Tibial nerve (tissue), 4 donors: ENCODE data around the gene COL4A1. TPM values are rescaled to one million over a fixed set of nuclear protein-coding genes. Genes with fewer than 3 reads are reported as not detected.
A peak's percentile ranks its signal among the peaks of the same experiment; 100 is the strongest.

ENCODE experiments used
- DNase-seq, 2 donors: peaks; one replicate each; pipeline ENCODE4 v3.0.0-alpha.2; 2019; ENCODE audit warnings: low spot score in 2 of 2
- H3K27ac ChIP-seq, 4 donors: fragments of 200-600 bp; sonication (generic) in 3 of 4; one replicate each; pipeline ENCODE4 v1.5.1; 2017 to 2019; ENCODE audit warnings: mild to moderate bottlenecking in 1 of 4
- H3K27me3 ChIP-seq, 2 donors: fragments of 200-600 bp; sonication (generic) in 1 of 2; one replicate each; pipeline versions ENCODE4 v1.5.1 to v1.6.0; 2017 to 2019
- H3K36me3 ChIP-seq, 3 donors: fragments of 200-600 bp; sonication (generic); one replicate each; pipeline ENCODE4 v1.5.1; 2018 to 2019
- H3K4me1 ChIP-seq, 4 donors: fragments of 200-600 bp; sonication (generic) in 3 of 4; one replicate each; pipeline ENCODE4 v1.5.1; 2017 to 2019
- H3K4me3 ChIP-seq, 4 donors: fragments of 200-600 bp; sonication (generic) in 3 of 4; one replicate each; pipeline ENCODE4 v1.5.1; 2017 to 2019; ENCODE audit warnings: mild to moderate bottlenecking in 1 of 4, moderate library complexity in 1 of 4
- H3K9me3 ChIP-seq, 4 donors: fragments of 200-600 bp; sonication (generic) in 3 of 4; one replicate each; pipeline ENCODE4 v1.5.1; 2017 to 2019
- EP300 ChIP-seq, 2 donors: sonication (generic); formaldehyde crosslinking; IDR thresholded peaks; one replicate each; pipeline ENCODE4 v1.6.1; 2017; ENCODE audit warnings: antibody characterized with exemption in 2 of 2, mild to moderate bottlenecking in 1 of 2
- POLR2A ChIP-seq, 2 donors: fragments of 450-650 bp; IDR thresholded peaks; one replicate each; pipeline ENCODE4 v1.6.1; 2017; ENCODE audit warnings: antibody characterized with exemption in 2 of 2, mild to moderate bottlenecking in 2 of 2, moderate library complexity in 2 of 2
- WGBS, 2 donors: methylation state at CpG; one replicate each; pipeline ENCODE4 v1.1.5; 2018; 5-methylcytosine and 5-hydroxymethylcytosine counted together
- total RNA-seq, 4 donors: library from RNA; depleted of rRNA; stranded (reverse); fragments of >200 nt; gene quantifications; one replicate each; pipeline ENCODE4 v1.1.0, GENCODE V29; 2016
- TF ChIP-seq, protein P1 (sequence below), 5 experiments: fragments of 200-600 bp in 3 of 5; fragments of 450-650 bp in 2 of 5; sonication (generic) in 3 of 5; IDR thresholded peaks; one replicate each; pipeline ENCODE4 v1.5.1; 2016 to 2019; ENCODE audit warnings: antibody characterized with exemption in 5 of 5, mild to moderate bottlenecking in 3 of 5, moderate library complexity in 2 of 5

Gene COL4A1
- total RNA-seq, 4 donors from 2014 or later, result 385 to 583 (median 526) TPM

DNA sequence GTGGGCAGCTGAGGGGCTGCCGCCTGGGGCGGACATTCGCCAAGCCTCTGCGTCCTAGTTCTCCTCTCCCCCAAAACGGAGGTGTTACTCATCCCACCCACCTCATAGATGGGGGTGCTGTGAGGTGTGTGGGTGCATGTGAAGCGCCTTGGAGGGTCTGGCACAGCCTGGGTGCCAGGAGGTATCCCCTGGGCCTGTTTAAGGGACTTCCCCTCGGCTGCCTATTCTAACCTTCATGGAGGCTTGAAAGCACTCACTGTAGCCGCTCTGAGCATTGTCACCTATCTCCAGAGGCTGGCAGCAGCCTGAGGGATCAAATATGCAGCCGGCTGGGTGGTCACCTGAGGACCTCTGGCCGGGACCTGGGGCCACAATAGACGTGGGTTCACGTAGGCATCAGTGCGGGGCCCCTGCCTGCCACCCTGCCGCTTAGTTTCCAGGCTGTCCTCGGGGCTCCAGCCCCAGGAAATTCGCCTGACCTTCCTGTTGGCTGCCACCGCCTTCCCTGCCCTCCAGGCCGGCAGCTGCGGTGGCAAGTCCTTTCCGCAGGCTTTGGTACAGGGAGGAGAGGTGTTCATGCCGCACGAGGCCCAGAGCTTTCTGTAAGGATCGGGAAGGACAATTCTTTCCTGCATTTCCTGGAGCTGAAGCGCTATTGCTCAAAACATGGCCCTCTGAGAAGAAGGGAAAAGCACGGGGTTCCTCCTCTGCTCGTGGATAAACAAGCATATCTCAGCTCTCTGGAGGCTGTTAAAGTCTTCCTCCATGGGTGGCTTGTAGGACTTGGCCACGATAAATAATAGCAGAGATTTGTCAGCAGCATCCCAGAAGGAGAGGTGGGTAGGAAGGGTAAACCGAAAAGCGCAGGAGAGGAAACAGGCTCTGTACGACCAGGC lies 4.7 kb upstream of the COL4A1 start:
- H3K36me3 ChIP-seq, result peaks cover 0 to 14% (median 0%) of the 10 kb centered on the region in 3 donors
- TF ChIP-seq, protein P1, sequence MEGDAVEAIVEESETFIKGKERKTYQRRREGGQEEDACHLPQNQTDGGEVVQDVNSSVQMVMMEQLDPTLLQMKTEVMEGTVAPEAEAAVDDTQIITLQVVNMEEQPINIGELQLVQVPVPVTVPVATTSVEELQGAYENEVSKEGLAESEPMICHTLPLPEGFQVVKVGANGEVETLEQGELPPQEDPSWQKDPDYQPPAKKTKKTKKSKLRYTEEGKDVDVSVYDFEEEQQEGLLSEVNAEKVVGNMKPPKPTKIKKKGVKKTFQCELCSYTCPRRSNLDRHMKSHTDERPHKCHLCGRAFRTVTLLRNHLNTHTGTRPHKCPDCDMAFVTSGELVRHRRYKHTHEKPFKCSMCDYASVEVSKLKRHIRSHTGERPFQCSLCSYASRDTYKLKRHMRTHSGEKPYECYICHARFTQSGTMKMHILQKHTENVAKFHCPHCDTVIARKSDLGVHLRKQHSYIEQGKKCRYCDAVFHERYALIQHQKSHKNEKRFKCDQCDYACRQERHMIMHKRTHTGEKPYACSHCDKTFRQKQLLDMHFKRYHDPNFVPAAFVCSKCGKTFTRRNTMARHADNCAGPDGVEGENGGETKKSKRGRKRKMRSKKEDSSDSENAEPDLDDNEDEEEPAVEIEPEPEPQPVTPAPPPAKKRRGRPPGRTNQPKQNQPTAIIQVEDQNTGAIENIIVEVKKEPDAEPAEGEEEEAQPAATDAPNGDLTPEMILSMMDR (IDR thresholded peaks at IDR 0.05), result no peak
- TF ChIP-seq EP300 (IDR thresholded peaks at IDR 0.05) (peak in 1 of 2 donors; percentile 24), POLR2A (IDR thresholded peaks at IDR 0.05) (no peak)
- H3K9me3 ChIP-seq, result no peaks in the 10 kb centered on the region
- H3K4me3 ChIP-seq, result peak overlapping the region in 3 of 4 donors; percentile 8 to 96 (median 23)
- whole genome bisulfite sequencing, 2 donors, result 54 to 58% methylated on average over 21 to 30 of the region's 30 CpGs
- H3K27me3 ChIP-seq, result no peaks in the 10 kb centered on the region
- no peak for DNase-seq
- H3K4me1 ChIP-seq, result peaks cover 0 to 73% (median 42%) of the 10 kb centered on the region in 4 donors
- peak overlapping the region; percentile 41 to 98 (median 80) for H3K27ac ChIP-seq

DNA sequence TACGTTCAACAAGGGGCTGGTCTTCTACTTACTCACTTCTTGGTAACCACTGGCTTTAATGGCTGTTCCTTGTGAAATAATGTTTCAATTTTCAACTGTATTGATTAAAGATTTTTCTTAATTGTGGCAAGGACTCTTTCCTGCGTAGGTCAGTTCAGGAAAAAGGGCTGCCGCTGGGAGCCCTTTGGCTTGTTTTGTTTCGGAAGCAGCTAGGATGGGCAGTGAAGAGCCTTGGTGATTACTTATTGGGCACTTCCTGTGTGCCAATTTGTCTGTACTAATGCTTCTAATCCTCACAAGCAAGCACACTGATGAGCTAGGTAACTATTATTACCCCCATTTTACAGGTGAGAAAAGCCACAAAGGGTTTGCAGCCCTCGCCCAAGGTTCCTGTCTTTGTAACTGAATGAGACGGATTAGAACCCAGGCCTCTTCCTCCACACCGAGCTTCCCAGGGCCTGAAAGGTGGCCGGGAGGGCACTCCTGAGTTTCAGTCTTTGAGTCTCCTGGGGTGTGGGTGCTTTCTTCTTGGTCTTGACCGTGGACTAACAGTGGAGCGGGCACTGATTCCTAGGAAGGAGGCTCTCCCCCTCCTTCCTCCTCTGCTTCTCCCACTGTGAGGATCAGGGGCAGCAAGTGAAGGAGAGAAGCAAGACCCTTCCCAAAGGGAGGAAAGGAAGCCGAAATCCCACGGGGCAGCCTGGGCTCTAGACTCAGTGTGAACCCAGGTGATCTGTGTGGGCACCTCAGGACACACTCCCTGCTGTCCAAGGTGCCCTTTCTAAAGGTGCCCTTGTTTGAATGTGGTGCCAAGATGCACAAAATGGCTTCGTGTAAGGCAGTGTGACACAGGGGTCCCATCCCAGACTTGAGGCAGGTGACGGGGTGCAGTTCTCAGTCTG lies 3.8 kb upstream of the COL4A1 start:
- TF ChIP-seq, protein P1 (IDR thresholded peaks at IDR 0.05), result no peak
- TF ChIP-seq POLR2A (IDR thresholded peaks at IDR 0.05), result no peak
- TF ChIP-seq EP300 (IDR thresholded peaks at IDR 0.05), result no peak
- H3K9me3 ChIP-seq, result no peaks in the 10 kb centered on the region
- H3K36me3 ChIP-seq, result peaks cover 0 to 9% (median 0%) of the 10 kb centered on the region in 3 donors
- DNase-seq, result no peak
- H3K4me1 ChIP-seq, result peaks cover 0 to 64% (median 42%) of the 10 kb centered on the region in 4 donors
- WGBS, 2 donors, result 61 to 69% methylated on average over 14 of the region's 14 CpGs
- H3K4me3 ChIP-seq, result peak overlapping the region in 3 of 4 donors; percentile 8 to 96 (median 94)
- H3K27me3 ChIP-seq, result no peaks in the 10 kb centered on the region
- peak overlapping the region in 3 of 4 donors; percentile 41 to 98 (median 97) for H3K27ac ChIP-seq

DNA sequence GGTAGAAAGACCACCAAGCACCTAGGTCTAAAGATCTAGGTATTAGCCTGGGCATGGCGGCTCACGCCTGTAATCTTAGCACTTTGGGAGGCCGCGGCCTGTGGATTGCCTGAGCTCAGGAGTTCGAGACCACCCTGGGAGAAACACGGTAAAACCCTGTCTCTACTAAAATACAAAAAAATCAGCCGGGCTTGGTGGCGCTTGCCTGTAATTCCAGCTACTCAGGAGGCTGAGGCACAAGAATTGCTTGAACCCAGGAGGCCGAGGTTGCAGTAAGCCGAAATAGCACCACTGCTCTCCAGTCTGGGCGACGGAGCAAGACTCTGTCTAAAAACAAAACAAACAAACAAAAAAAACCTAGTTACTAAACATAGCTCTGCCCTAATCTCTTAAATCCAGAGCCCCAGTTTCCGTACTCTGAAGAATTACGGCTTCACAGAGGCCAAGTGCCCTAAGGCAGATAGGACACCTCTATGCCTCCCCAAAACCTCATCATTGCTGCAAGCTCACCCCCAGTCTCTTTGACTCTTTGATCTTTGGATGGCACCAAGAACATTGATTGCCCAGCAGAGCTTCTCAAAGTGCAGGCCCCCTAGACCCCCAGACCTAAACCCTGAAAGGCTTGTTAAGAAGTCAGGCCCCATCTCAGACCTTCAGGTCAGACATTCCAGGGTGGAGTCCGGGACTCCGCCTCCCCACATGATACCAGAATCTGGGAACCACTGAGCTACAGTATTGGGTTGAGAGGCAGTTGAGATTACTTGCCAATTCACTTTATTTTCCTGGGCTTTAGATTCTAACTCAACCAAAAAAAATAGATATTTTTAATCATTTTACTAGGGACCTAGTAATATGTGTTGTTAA lies 2.9 kb upstream of the COL4A1 start:
- H3K27me3 ChIP-seq, result no peaks in the 10 kb centered on the region
- no peaks in the 10 kb centered on the region for H3K9me3 ChIP-seq
- no peak for DNase-seq
- peak overlapping the region; percentile 83 to 98 (median 94) for H3K27ac ChIP-seq
- WGBS, 2 donors, result 62 to 64% methylated on average over 16 of the region's 16 CpGs
- peaks cover 0 to 7% (median 0%) of the 10 kb centered on the region in 3 donors for H3K36me3 ChIP-seq
- peaks cover 0 to 60% (median 40%) of the 10 kb centered on the region in 4 donors for H3K4me1 ChIP-seq
- no peak for TF ChIP-seq POLR2A (IDR thresholded peaks at IDR 0.05)
- TF ChIP-seq EP300 (IDR thresholded peaks at IDR 0.05), result no peak
- TF ChIP-seq, protein P1 (IDR thresholded peaks at IDR 0.05), result no peak
- H3K4me3 ChIP-seq, result peak overlapping the region in 3 of 4 donors; percentile 61 to 96 (median 94)

DNA sequence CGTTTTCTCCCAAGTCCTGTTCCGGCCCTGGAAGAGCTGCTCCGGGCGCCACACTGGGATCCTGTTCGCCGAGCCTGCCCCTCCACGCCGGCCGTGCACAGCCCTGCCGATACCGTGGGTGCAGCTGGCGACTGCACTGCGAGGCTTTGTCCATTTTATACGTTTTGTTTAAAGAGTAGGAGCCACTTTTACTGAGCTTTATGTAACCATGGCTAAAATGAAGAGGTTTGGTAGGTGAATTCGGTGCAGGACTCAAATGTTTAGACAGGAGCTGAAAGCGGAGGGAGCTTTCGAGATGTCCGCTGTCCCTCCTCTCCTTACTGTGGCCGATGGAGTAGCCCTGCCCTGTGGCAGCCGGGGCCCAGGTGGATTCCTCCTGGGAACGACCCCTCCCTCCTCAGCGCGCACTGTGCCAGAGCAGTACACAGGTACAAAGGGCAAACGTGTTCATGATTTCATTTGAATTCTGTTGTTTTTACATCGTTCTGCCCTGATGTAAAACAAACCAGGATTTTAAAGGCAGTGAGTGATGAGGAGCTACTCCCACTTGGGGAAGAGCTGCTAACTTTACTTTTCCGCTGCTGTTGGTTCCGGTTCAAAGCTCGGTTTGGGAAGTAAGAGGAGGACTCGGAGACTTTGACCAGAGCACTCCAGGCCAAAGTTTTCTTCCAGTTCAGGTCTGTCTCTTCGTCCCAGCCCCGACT lies 1.9 kb upstream of the COL4A1 start:
- Histone ChIP-seq H3K4me1 (peaks cover 0 to 60% (median 41%) of the 10 kb centered on the region in 4 donors), H3K4me3 (peak overlapping the region; percentile 61 to 96 (median 82)), H3K36me3 (no peaks in the 10 kb centered on the region), H3K27me3 (no peaks in the 10 kb centered on the region), H3K9me3 (no peaks in the 10 kb centered on the region), H3K27ac (peak overlapping the region; percentile 83 to 98 (median 94))
- no peak for DNase-seq
- TF ChIP-seq POLR2A (IDR thresholded peaks at IDR 0.05) (no peak), EP300 (IDR thresholded peaks at IDR 0.05) (no peak)
- TF ChIP-seq, protein P1 (IDR thresholded peaks at IDR 0.05), result no peak
- 2 to 4% methylated on average over 30 to 31 of the region's 31 CpGs for WGBS, 2 donors
